NCI-H2227 (cell line): ENCODE results near the gene TARBP1.
"Not testable (repeated sequence)": the region's sequence is repeated elsewhere in the genome, so short reads cannot be mapped to it uniquely, and the experiment has no call there.

Source experiments
- DNase-seq: peaks from one replicate; lab custom pipeline; 2025; ENCODE audit not compliant: unreplicated experiment; lab: John Stamatoyannopoulos, UW

The TARBP1 gene

GRCh38 chr1:234396092-234396491 lies 82.9 kb downstream of the TARBP1 start:
- no peak for DNase-seq

GRCh38 chr1:234395297-234395696 lies 83.7 kb downstream of the TARBP1 start:
- DNase-seq = no peak

GRCh38 chr1:234393190-234393589 lies 85.8 kb downstream of the TARBP1 start:
- DNase-seq = no peak

- no peak for DNase-seq
Measured at GRCh38 chr1:234388094-234388493, 90.9 kb downstream of the TARBP1 start.

GRCh38 chr1:234386122-234386521 lies 92.9 kb downstream of the TARBP1 start:
- no peak for DNase-seq

- no peak for DNase-seq
Measured at GRCh38 chr1:234381699-234382555, 97.1 kb downstream of the TARBP1 start.

GRCh38 chr1:234379591-234380109 lies 99.3 kb downstream of the TARBP1 start:
- not testable (repeated sequence) for DNase-seq

GRCh38 chr1:234375672-234376071 lies 103.3 kb downstream of the TARBP1 start:
- no peak for DNase-seq

GRCh38 chr1:234373959-234374254 lies 105.1 kb downstream of the TARBP1 start:
- no peak for DNase-seq

GRCh38 chr1:234373064-234373958 lies 105.7 kb downstream of the TARBP1 start, which contains the start of gene COA6:
COA6 (plus strand) TSS chr1:234373456; CDS start chr1:234373467, 11 bp downstream.
- peak; percentile 97 for DNase-seq

- DNase-seq = no peak
Measured at GRCh38 chr1:234372011-234372757, 106.8 kb downstream of the TARBP1 start.

GRCh38 chr1:234371414-234371813 lies 107.6 kb downstream of the TARBP1 start:
- no peak for DNase-seq

GRCh38 chr1:234369784-234370183 lies 109.2 kb downstream of the TARBP1 start:
- no peak for DNase-seq

- no peak for DNase-seq
Measured at GRCh38 chr1:234369033-234369430, 109.9 kb downstream of the TARBP1 start.

GRCh38 chr1:234368320-234369032 lies 110.5 kb downstream of the TARBP1 start:
- no peak for DNase-seq

- no peak for DNase-seq
Measured at GRCh38 chr1:234362558-234362957, 116.4 kb downstream of the TARBP1 start.

- DNase-seq = no peak
Measured at GRCh38 chr1:234361102-234361603, 117.8 kb downstream of the TARBP1 start.

- DNase-seq = peak; percentile 20
Measured at GRCh38 chr1:234357831-234358230, 121.1 kb downstream of the TARBP1 start.

GRCh38 chr1:234356615-234357269 lies 122.2 kb downstream of the TARBP1 start:
- peak; percentile 60 for DNase-seq
